Adipocyte (in vitro differentiated cells): ENCODE data around the gene CCSER2.
"Not testable (repeated sequence)": the region's sequence is repeated elsewhere in the genome, so short reads cannot be mapped to it uniquely, and the experiment has no call there.

ENCODE experiments used
- DNase-seq: peaks from one replicate; pipeline ENCODE4 v3.0.0-alpha.2; 2015; ENCODE audit warnings: low read depth
- H3K27me3 ChIP-seq: replicated peaks from 2 replicates; pipeline ENCODE4 v1.7.0; 2013; ENCODE audit warnings: mild to moderate bottlenecking, low read length, moderate library complexity; ENCODE audit not compliant: control insufficient read depth, insufficient read depth
- H3K36me3 ChIP-seq: 2 replicates; pipeline ENCODE4 v1.7.0; 2013; ENCODE audit warnings: low read length, mild to moderate bottlenecking, moderate library complexity; ENCODE audit not compliant: control insufficient read depth, insufficient read depth, severe bottlenecking
- H3K4me1 ChIP-seq: 2 replicates; pipeline ENCODE4 v1.7.0; 2013; ENCODE audit warnings: mild to moderate bottlenecking, low read length, moderate library complexity; ENCODE audit not compliant: control insufficient read depth, insufficient read depth
- H3K4me3 ChIP-seq: 2 replicates; pipeline ENCODE4 v1.7.0; 2013; ENCODE audit warnings: mild to moderate bottlenecking, low read length, moderate library complexity
- H3K9ac ChIP-seq: 2 replicates; pipeline ENCODE4 v1.7.0; 2013; ENCODE audit warnings: mild to moderate bottlenecking, low read length, moderate library complexity
- H3K9me3 ChIP-seq: 2 replicates; pipeline ENCODE4 v1.7.0; 2013; ENCODE audit warnings: mild to moderate bottlenecking, low read length, moderate library complexity; ENCODE audit not compliant: control insufficient read depth

Gene CCSER2

GRCh38 chr10:84339025-84339424 lies 10.6 kb downstream of the CCSER2 start:
- Histone ChIP-seq H3K36me3 (no peaks in the 10 kb centered on the region), H3K4me1 (peaks cover 33% of the 10 kb centered on the region), H3K9me3 (no peaks in the 10 kb centered on the region), H3K4me3 (no peak overlapping the region), H3K27me3 (no peaks in the 10 kb centered on the region), H3K9ac (no peak overlapping the region)
- no peak for DNase-seq

DNA sequence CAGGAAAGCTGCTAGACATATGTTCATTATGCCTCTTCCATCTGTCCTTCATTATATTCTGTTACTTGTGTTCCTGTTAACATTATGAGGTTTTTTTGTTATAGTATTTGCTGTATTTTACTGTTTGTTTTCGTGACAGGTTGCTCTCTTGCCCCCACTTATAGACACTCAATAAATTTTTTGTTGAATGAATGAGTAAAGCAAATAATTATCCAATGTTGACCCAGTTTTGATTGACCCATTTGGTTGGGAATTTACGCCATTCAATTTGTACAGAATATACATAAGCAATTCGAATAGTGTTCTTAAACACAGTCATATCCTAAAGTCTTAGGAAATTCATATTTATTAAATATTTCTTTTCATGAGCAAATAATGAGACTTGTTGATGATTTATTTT lies 11.8 kb downstream of the CCSER2 start:
- peaks cover 42% of the 10 kb centered on the region for H3K4me1 ChIP-seq
- DNase-seq = no peak
- no peak overlapping the region for H3K4me3 ChIP-seq
- H3K27me3 ChIP-seq = no peaks in the 10 kb centered on the region
- no peaks in the 10 kb centered on the region for H3K9me3 ChIP-seq
- no peak overlapping the region for H3K9ac ChIP-seq
- H3K36me3 ChIP-seq = no peaks in the 10 kb centered on the region

DNA sequence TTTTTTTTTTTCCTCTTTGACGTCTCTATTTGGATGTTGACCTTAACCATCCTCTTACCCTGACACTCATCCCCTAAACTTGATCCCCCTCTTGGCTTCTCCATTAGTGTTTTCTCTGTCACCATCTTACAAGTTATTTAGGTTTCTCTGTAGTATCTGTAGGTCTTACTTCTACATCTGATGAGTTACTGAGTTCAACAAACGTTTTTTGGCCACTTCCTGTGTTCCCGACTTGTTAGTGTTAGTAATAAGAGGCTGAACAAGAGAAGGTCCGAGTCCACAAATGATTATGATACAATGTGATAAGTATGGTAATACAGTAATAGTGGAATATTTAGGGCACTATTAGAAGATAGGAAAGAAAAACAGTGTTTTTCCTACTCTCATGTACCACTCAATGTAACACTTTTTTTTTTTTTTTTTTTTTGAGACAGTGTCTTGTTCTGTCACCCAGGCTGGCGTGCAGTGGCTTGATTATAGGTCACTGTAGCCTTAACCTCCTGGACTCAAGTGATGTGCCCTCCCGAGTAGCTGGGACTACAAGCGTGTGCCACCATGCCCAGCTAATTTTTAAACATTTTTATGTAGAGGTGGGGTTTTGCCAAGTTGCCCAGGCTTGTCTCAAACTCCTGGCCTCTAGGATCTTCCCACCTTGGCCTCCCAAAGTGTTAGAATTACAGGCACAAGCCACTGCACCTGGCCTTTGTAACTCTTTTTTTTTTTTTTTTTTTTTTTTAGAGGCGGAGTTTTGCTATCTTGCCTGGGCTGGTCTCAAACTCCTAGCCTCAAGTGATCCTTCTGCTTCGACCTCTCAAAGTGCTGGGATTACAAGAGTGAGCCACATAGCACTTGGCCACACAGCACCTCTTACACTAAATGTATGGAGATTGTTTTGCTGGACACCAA lies 12.5 kb downstream of the CCSER2 start:
- H3K27me3 ChIP-seq = no peaks in the 10 kb centered on the region
- DNase-seq = no peak
- H3K4me3 ChIP-seq = no peak overlapping the region
- H3K9ac ChIP-seq = no peak overlapping the region
- peaks cover 39% of the 10 kb centered on the region for H3K4me1 ChIP-seq
- H3K9me3 ChIP-seq = no peaks in the 10 kb centered on the region
- H3K36me3 ChIP-seq = no peaks in the 10 kb centered on the region

- no peaks in the 10 kb centered on the region for H3K9me3 ChIP-seq
- no peak for DNase-seq
- no peaks in the 10 kb centered on the region for H3K36me3 ChIP-seq
- no peaks in the 10 kb centered on the region for H3K27me3 ChIP-seq
- no peak overlapping the region for H3K4me3 ChIP-seq
- H3K9ac ChIP-seq = no peak overlapping the region
- peaks cover 36% of the 10 kb centered on the region for H3K4me1 ChIP-seq
These were observed 13.1 kb downstream of the CCSER2 start for GRCh38 chr10:84341538-84341856.

DNA sequence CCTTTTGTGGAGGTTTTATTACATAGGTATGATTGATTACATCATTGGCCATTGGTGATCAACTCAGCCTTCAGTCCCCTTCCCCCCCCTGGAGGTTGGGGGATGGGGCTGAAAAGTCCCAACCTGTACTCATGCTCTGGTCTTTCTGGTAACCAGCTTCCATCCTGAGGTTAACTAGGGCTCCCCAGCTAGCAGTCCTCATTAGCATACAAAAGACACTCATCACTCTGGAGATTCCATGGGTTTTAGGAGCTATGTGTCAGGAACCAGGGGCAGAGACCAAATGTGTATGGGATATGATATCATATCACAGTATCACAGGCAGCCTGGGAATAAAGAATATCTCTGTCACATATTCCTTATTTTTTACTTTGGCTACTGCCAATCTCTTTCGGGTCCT lies 13.6 kb downstream of the CCSER2 start:
- no peak for DNase-seq
- Histone ChIP-seq H3K9ac (no peak overlapping the region), H3K36me3 (no peaks in the 10 kb centered on the region), H3K27me3 (no peaks in the 10 kb centered on the region), H3K4me3 (no peak overlapping the region), H3K9me3 (no peaks in the 10 kb centered on the region), H3K4me1 (peaks cover 31% of the 10 kb centered on the region)

DNA sequence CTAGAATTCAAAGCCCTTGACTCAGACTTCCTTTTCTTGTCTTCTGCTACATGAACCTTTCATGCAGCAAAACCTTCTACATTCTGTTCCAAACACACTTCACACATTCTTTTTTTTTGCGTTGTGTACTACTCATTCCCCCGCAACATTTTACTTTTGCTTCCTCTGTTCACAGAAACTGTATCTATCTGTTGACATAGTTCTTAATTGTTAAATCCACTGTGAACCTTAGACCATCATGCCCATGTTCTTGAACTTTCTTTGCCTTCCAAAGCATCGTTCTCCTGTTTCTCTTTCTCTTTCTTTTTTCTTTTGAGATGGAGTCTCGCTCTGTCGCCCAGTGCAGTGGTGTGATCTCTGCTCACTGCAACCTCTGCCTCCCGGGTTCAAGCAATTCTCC lies 14.2 kb downstream of the CCSER2 start:
- Histone ChIP-seq H3K36me3 (no peaks in the 10 kb centered on the region), H3K9me3 (no peaks in the 10 kb centered on the region)

DNA sequence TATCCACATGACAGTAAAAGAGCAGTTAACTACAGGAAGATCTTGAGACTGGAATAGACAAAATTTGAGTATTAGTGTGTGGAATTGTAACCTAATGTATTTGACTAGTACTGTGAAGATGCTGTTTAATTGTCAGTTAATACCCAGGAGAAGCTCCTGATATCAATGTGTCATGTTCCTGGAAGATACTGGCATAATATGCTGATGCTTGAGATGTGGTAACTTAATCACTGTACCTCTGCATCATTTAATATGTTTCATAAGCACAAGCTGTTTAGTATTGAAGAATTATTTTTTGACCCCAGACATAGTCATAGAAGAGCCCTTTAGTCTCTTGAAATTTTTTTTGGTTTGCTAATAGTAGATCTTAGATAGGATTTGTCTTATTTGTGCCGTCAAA lies 15.4 kb downstream of the CCSER2 start:
- H3K9ac ChIP-seq = no peak overlapping the region
- no peak for DNase-seq
- H3K36me3 ChIP-seq = no peaks in the 10 kb centered on the region
- no peaks in the 10 kb centered on the region for H3K27me3 ChIP-seq
- no peaks in the 10 kb centered on the region for H3K9me3 ChIP-seq
- H3K4me3 ChIP-seq = no peak overlapping the region
- peaks cover 22% of the 10 kb centered on the region for H3K4me1 ChIP-seq

More for the DNA sequence above, 14.2 kb downstream of the CCSER2 start:
- Histone ChIP-seq H3K27me3 (no peaks in the 10 kb centered on the region), H3K9ac (no peak overlapping the region), H3K4me1 (peaks cover 25% of the 10 kb centered on the region), H3K4me3 (no peak overlapping the region)
- no peak for DNase-seq

DNA sequence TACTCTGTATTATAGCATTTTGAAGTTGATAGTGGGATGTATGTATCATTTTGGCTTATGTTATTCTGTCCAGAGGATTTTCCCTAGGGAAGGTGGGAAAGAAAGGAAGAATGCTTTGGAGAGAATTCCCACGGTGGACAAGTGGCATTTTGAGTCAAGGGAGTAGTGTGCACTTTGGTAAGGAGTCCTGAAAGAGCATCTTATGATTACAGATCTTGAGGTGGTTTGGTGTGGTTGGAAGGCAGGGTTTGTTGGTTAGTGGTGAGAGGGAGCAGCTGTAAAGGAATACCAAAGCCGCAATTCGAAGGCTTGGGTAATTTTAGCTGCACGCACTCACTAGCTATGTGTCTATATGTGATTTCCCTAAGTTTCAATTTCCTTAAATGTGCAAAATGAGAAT lies 16.1 kb downstream of the CCSER2 start:
- Histone ChIP-seq H3K4me3 (no peak overlapping the region), H3K27me3 (no peaks in the 10 kb centered on the region), H3K36me3 (no peaks in the 10 kb centered on the region), H3K4me1 (peaks cover 29% of the 10 kb centered on the region), H3K9me3 (no peaks in the 10 kb centered on the region), H3K9ac (no peak overlapping the region)
- DNase-seq = no peak

DNA sequence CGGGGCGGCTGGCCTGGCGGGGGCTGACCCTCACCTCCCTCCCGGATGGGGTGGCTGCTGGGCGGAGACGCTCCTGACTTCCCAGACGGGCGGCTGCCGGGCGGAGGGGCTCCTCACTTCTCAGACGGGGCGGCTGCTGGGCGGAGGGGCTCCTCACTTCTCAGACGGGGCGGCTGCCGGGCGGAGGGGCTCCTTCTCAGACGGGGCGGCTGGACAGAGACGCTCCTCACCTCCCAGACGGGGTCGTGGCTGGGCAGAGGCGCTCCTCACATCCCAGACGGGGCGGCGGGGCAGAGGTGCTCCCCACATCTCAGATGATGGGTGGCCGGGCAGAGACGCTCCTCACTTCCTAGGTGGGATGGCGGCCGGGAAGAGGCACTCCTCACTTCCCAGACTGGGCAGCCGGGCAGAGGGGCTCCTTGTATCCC lies 19.2 kb downstream of the CCSER2 start:
- not testable (repeated sequence) for H3K4me3 ChIP-seq, H3K9ac ChIP-seq, DNase-seq, H3K36me3 ChIP-seq, H3K9me3 ChIP-seq, H3K27me3 ChIP-seq
- peaks cover 32% of the 10 kb centered on the region for H3K4me1 ChIP-seq

- H3K4me3 ChIP-seq = peak overlapping the region; percentile 61
- H3K9me3 ChIP-seq = no peaks in the 10 kb centered on the region
- H3K36me3 ChIP-seq = no peaks in the 10 kb centered on the region
- H3K4me1 ChIP-seq = peaks cover 32% of the 10 kb centered on the region
- no peaks in the 10 kb centered on the region for H3K27me3 ChIP-seq
- no peak overlapping the region for H3K9ac ChIP-seq
- DNase-seq = peak; percentile 64
These were observed 20.1 kb downstream of the CCSER2 start for GRCh38 chr10:84348447-84348846.

- Histone ChIP-seq H3K36me3 (no peaks in the 10 kb centered on the region), H3K9me3 (no peaks in the 10 kb centered on the region), H3K4me3 (peak overlapping the region; percentile 61), H3K9ac (peak overlapping the region; percentile 47), H3K27me3 (no peaks in the 10 kb centered on the region), H3K4me1 (peaks cover 31% of the 10 kb centered on the region)
- peak; percentile 83 for DNase-seq
These were observed 20.5 kb downstream of the CCSER2 start for GRCh38 chr10:84348860-84349259.
